Parathyroid adenoma (tissue), 2 donors: ENCODE results near the gene DOK1.

Experiments
- H2AFZ ChIP-seq: fragments of 300-600 bp; sonication (generic); one replicate; pipeline ENCODE4 v1.7.0; 2017; ENCODE audit warnings: antibody characterized with exemption, mild to moderate bottlenecking
- H3K27ac ChIP-seq: fragments of 300-600 bp; sonication (generic); one replicate; pipeline ENCODE4 v1.7.0; 2017
- H3K27me3 ChIP-seq: fragments of 300-600 bp; sonication (generic); one replicate; pipeline ENCODE4 v1.7.0; 2017; ENCODE audit warnings: low read length; ENCODE audit not compliant: control insufficient read depth, insufficient read depth
- H3K36me3 ChIP-seq: fragments of 300-600 bp; sonication (generic); one replicate; pipeline ENCODE4 v1.7.0; 2017; ENCODE audit warnings: low read length; ENCODE audit not compliant: control insufficient read depth, insufficient read depth
- H3K4me1 ChIP-seq: fragments of 300-600 bp; sonication (generic); one replicate; pipeline ENCODE4 v1.7.0; 2017; ENCODE audit warnings: control low read depth
- H3K4me2 ChIP-seq: fragments of 300-600 bp; sonication (generic); one replicate; pipeline ENCODE4 v1.7.0; 2017; ENCODE audit warnings: low read length
- H3K4me3 ChIP-seq: fragments of 300-600 bp; sonication (generic); one replicate; pipeline ENCODE4 v1.7.0; 2017; ENCODE audit warnings: low read depth, low read length
- H3K79me2 ChIP-seq: fragments of 300-600 bp; sonication (generic); one replicate; pipeline ENCODE4 v1.7.0; 2017; ENCODE audit warnings: control low read depth
- H3K9ac ChIP-seq: fragments of 300-600 bp; sonication (generic); one replicate; pipeline ENCODE4 v1.7.0; 2017; ENCODE audit warnings: mild to moderate bottlenecking
- H3K9me3 ChIP-seq: fragments of 300-600 bp; sonication (generic); one replicate; pipeline ENCODE4 v1.7.0; 2017; ENCODE audit warnings: low read length; ENCODE audit not compliant: control insufficient read depth
- TF ChIP-seq, protein P1 (sequence below): fragments of 300-600 bp; sonication (generic); IDR thresholded peaks from one replicate; pipeline ENCODE4 v1.7.0; 2017; ENCODE audit warnings: antibody characterized with exemption, mild to moderate bottlenecking
- donor health status: primary hyperparathyroidism.

DOK1 gene

GRCh38 chr2:74522516-74522915, 32.0 kb upstream of the DOK1 start:
- no peak overlapping the region for H3K9ac ChIP-seq
- H2AFZ ChIP-seq: no peak overlapping the region
- H3K36me3 ChIP-seq: no peaks in the 10 kb centered on the region
- H3K27ac ChIP-seq: no peak overlapping the region
- H3K27me3 ChIP-seq: no peaks in the 10 kb centered on the region
- no peaks in the 10 kb centered on the region for H3K9me3 ChIP-seq
- TF ChIP-seq, protein P1, sequence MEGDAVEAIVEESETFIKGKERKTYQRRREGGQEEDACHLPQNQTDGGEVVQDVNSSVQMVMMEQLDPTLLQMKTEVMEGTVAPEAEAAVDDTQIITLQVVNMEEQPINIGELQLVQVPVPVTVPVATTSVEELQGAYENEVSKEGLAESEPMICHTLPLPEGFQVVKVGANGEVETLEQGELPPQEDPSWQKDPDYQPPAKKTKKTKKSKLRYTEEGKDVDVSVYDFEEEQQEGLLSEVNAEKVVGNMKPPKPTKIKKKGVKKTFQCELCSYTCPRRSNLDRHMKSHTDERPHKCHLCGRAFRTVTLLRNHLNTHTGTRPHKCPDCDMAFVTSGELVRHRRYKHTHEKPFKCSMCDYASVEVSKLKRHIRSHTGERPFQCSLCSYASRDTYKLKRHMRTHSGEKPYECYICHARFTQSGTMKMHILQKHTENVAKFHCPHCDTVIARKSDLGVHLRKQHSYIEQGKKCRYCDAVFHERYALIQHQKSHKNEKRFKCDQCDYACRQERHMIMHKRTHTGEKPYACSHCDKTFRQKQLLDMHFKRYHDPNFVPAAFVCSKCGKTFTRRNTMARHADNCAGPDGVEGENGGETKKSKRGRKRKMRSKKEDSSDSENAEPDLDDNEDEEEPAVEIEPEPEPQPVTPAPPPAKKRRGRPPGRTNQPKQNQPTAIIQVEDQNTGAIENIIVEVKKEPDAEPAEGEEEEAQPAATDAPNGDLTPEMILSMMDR: no peak
- no peak overlapping the region for H3K4me2 ChIP-seq
- no peaks in the 10 kb centered on the region for H3K79me2 ChIP-seq
- no peak overlapping the region for H3K4me3 ChIP-seq
- no peaks in the 10 kb centered on the region for H3K4me1 ChIP-seq

DNA sequence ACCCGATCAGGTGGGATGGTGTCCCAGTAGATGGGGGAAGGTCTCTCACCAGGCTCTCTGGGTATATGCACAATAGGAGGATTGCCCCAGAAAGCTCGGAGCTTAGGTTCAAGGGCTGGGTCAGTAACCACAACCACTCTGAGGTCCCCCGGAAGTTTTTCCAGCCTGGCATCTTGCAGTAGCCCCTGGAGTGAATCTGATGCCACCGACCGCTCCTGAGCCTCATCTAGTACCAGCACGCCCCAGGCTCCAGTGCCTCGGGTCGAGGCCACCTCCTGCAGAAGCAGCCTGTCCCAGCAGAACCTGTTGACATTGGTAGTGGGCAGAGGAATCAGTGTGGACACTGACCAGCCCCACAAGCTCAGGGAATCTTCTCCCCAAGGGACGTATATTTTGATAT, 30.5 kb upstream of the DOK1 start:
- H3K4me2 ChIP-seq: no peak overlapping the region
- TF ChIP-seq, protein P1: no peak

GRCh38 chr2:74524955-74525716, 29.4 kb upstream of the DOK1 start:
- H3K9ac ChIP-seq: no peak overlapping the region
- no peak overlapping the region for H3K4me3 ChIP-seq
- H2AFZ ChIP-seq: no peak overlapping the region
- H3K4me1 ChIP-seq: peaks cover 5% of the 10 kb centered on the region
- H3K9me3 ChIP-seq: no peaks in the 10 kb centered on the region
- no peak overlapping the region for H3K4me2 ChIP-seq
- no peaks in the 10 kb centered on the region for H3K36me3 ChIP-seq
- TF ChIP-seq, protein P1: no peak
- no peaks in the 10 kb centered on the region for H3K27me3 ChIP-seq
- H3K79me2 ChIP-seq: peaks cover 7% of the 10 kb centered on the region
- no peak overlapping the region for H3K27ac ChIP-seq

More for the DNA sequence above, 30.5 kb upstream of the DOK1 start:
- no peaks in the 10 kb centered on the region for H3K36me3 ChIP-seq
- no peaks in the 10 kb centered on the region for H3K27me3 ChIP-seq
- H3K9ac ChIP-seq: no peak overlapping the region
- H2AFZ ChIP-seq: no peak overlapping the region
- no peak overlapping the region for H3K4me3 ChIP-seq
- H3K27ac ChIP-seq: no peak overlapping the region
- no peaks in the 10 kb centered on the region for H3K9me3 ChIP-seq
- H3K4me1 ChIP-seq: peaks cover 5% of the 10 kb centered on the region
- H3K79me2 ChIP-seq: peaks cover 6% of the 10 kb centered on the region

DNA sequence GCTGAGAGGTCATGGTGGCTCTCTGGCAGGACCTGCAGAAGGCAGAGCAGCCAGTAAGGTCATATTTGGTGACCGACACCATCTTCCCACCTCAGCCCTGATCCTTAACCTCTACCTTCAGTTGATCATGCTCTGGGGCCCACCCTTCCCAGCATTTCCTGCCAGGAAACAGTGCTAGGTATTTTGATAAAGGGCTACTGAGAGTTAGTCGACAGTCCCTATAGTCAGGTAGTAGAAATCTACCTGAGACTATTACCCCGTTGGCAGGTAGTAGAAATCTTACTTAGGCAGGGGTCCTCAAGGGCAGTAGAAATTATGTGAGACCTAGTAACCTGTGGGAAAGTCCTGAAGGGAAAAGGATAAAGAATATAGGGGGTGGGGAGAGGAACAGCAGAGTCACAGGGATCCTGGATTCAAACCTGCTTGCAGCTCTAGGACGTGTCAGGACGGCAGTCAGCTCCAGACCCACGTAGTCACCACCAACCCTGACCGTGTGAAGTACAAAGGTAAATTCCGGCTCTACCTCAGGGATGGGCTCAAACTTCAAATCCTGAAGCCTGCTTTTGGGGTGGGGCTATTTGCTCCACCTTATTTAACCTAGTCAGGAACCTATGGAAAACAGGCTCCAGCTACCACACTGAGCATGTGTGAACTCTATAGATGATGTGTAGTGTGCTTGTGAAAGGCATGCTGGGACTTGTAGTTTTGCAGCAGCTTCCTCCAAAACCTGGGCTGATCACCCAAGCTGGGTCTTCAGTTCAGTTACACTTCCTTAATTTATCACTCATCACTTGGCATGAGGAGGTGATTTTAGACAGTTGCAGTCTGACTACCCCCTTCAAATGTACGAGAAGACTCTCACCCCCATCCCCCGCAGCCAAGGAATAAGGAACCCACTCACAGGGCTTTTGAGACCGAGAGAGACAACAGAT, 28.5 kb upstream of the DOK1 start, which contains the start of gene DQX1:
Gene DQX1 (minus strand): TSS at position 515 of the 932 bp plus-strand sequence. CDS start 502 bp downstream, at position 13.
- H3K4me3 ChIP-seq: no peak within 1 kb of the TSS
- H3K27me3 ChIP-seq: no peaks in the 10 kb centered on the region
- TF ChIP-seq, protein P1: no peak
- H3K36me3 ChIP-seq: no peaks in the 10 kb centered on the region
- H3K9ac ChIP-seq: no peak within 1 kb of the TSS
- no peak within 1 kb of the TSS for H2AFZ ChIP-seq
- no peak within 1 kb of the TSS for H3K4me2 ChIP-seq
- no peaks in the 10 kb centered on the region for H3K9me3 ChIP-seq
- peaks cover 7% of the 10 kb centered on the region for H3K79me2 ChIP-seq
- peaks cover 5% of the 10 kb centered on the region for H3K4me1 ChIP-seq
- no peak within 1 kb of the TSS for H3K27ac ChIP-seq
